Middle frontal gyrus (tissue), 1 donor: ENCODE data around the gene NDRG4.

Experiments
- DNase-seq: peaks from one replicate; pipeline ENCODE4 v3.0.0-alpha.2; 2015; ENCODE audit warnings: low spot score; ENCODE audit errors: extremely low spot score

The NDRG4 gene

GRCh38 chr16:58541711-58542110 is 41.8 kb downstream of the NDRG4 start:
- no peak for DNase-seq

GRCh38 chr16:58542291-58542690 is 42.3 kb downstream of the NDRG4 start:
- DNase-seq = no peak

- DNase-seq = no peak
These were observed 43.7 kb downstream of the NDRG4 start for GRCh38 chr16:58543685-58544084.

- DNase-seq = no peak
These were observed 48.4 kb downstream of the NDRG4 start for GRCh38 chr16:58548378-58548777.

- no peak for DNase-seq
These were observed 51.6 kb downstream of the NDRG4 start for GRCh38 chr16:58551496-58551895.

DNA sequence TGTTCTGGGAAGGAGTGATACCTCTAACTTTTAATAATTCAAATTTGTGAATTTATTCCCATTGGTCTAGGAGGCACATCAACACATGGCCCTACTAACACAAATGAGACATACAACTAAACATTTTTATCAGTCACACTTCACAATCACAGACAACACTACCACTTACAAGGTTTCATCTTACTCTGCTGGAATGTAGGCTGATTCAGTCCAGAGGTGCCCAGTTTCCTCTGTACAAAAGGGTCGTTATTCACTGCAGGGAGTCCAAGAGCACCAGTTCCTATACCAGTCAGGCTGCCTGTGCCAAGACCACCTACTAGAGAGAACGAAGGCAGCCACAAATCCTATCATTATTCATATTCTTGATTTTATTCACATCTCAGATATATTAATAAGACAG is 56.7 kb downstream of the NDRG4 start:
- DNase-seq = no peak
